ENCODE measurements around the gene TRAPPC2L. TPM values are rescaled to one million over a fixed set of nuclear protein-coding genes. Genes with fewer than 3 reads are reported as not detected.
"Not testable (repeated sequence)": the region's sequence is repeated elsewhere in the genome, so short reads cannot be mapped to it uniquely, and the experiment has no call there.

The TRAPPC2L gene
- total and polyA plus RNA-seq, 3 donors from 2014 or later = 58.3 to 216 (median 59.8) TPM

- no peak for DNase-seq
- intact Hi-C loops (cut with DNase I; ENCODE audit: low total_unique reads) = no loop called here
Measured at GRCh38 chr16:88891083-88891482, 34.2 kb downstream of the TRAPPC2L start.

GRCh38 chr16:88892065-88892464 lies 35.1 kb downstream of the TRAPPC2L start:
- H3K9me3 ChIP-seq = no peaks in the 10 kb centered on the region
- WGBS, 2 donors = 92 to 97% methylated on average over 7 to 20 of the region's 20 CpGs
- no peak overlapping the region for H3K27ac ChIP-seq
- H3K4me3 ChIP-seq = no peak overlapping the region
- no peak for DNase-seq
- peaks cover 6% of the 10 kb centered on the region for H3K4me1 ChIP-seq
- TF ChIP-seq POLR2A (IDR thresholded peaks at IDR 0.05) (no peak), CTCF (IDR thresholded peaks at IDR 0.05) (no peak)
- intact Hi-C loops (cut with DNase I; ENCODE audit: low total_unique reads) = no loop called here
- H3K36me3 ChIP-seq (ENCODE audit: low read depth, missing control alignments) = no peaks in the 10 kb centered on the region
- no peaks in the 10 kb centered on the region for H3K27me3 ChIP-seq

More at GRCh38 chr16:88891083-88891482, 34.2 kb downstream of the TRAPPC2L start:
- WGBS, 2 donors = 84 to 94% methylated on average over 15 to 16 of the region's 16 CpGs
- no peak for TF ChIP-seq POLR2A (IDR thresholded peaks at IDR 0.05)
- no peak for TF ChIP-seq CTCF (IDR thresholded peaks at IDR 0.05)
- Histone ChIP-seq H3K36me3 (ENCODE audit: low read depth, missing control alignments) (no peaks in the 10 kb centered on the region), H3K4me1 (peaks cover 6% of the 10 kb centered on the region), H3K9me3 (no peaks in the 10 kb centered on the region), H3K27ac (no peak overlapping the region), H3K27me3 (no peaks in the 10 kb centered on the region), H3K4me3 (no peak overlapping the region)

- Histone ChIP-seq H3K9me3 (no peaks in the 10 kb centered on the region), H3K4me1 (no peaks in the 10 kb centered on the region), H3K4me3 (no peak overlapping the region), H3K36me3 (ENCODE audit: low read depth, missing control alignments) (no peaks in the 10 kb centered on the region), H3K27me3 (no peaks in the 10 kb centered on the region), H3K27ac (no peak overlapping the region)
- intact Hi-C loops (cut with DNase I; ENCODE audit: low total_unique reads) = no loop called here
- 81 to 87% methylated on average over 3 to 19 of the region's 19 CpGs for WGBS, 2 donors
- no peak for TF ChIP-seq CTCF (IDR thresholded peaks at IDR 0.05)
- TF ChIP-seq POLR2A (IDR thresholded peaks at IDR 0.05) = no peak
- DNase-seq = no peak
Measured at GRCh38 chr16:88893127-88893968, 36.4 kb downstream of the TRAPPC2L start.

GRCh38 chr16:88894266-88894665 lies 37.3 kb downstream of the TRAPPC2L start:
- H3K4me1 ChIP-seq; H3K4me3 ChIP-seq; H3K27ac ChIP-seq; DNase-seq; H3K36me3 ChIP-seq (ENCODE audit: low read depth, missing control alignments); H3K9me3 ChIP-seq; H3K27me3 ChIP-seq; intact Hi-C loops (cut with DNase I; ENCODE audit: low total_unique reads): not testable (repeated sequence)
- WGBS, 2 donors = 93 to 100% methylated on average over 3 to 4 of the region's 6 CpGs

GRCh38 chr16:88894681-88895300 lies 37.9 kb downstream of the TRAPPC2L start:
- Histone ChIP-seq H3K36me3 (ENCODE audit: low read depth, missing control alignments) (no peaks in the 10 kb centered on the region), H3K27ac (no peak overlapping the region), H3K27me3 (no peaks in the 10 kb centered on the region), H3K4me3 (no peak overlapping the region), H3K9me3 (no peaks in the 10 kb centered on the region), H3K4me1 (no peaks in the 10 kb centered on the region)
- no peak for TF ChIP-seq CTCF (IDR thresholded peaks at IDR 0.05)
- no peak for TF ChIP-seq POLR2A (IDR thresholded peaks at IDR 0.05)
- intact Hi-C loops (cut with DNase I; ENCODE audit: low total_unique reads) = no loop called here
- no peak for DNase-seq
- WGBS, 2 donors = 84 to 89% methylated on average over 11 to 21 of the region's 21 CpGs
